ENCODE measurements around the gene RYR2. TPM values are rescaled to one million over a fixed set of nuclear protein-coding genes. Genes with fewer than 3 reads are reported as not detected.
"Not testable (repeated sequence)": the region's sequence is repeated elsewhere in the genome, so short reads cannot be mapped to it uniquely, and the experiment has no call there.

Gene RYR2
- total RNA-seq, 1 experiment from 2014 or later: 1.0 TPM

GRCh38 chr1:237269938-237270337, 228.0 kb downstream of the RYR2 start:
- in situ Hi-C loops (cut with HindIII; ENCODE audit: low pct_unique_long_range_greater_than_20kb, low sequenced_read_pairs): no loop called here
- no peak for DNase-seq (ENCODE audit: low read depth)

GRCh38 chr1:237270353-237270752, 228.4 kb downstream of the RYR2 start:
- in situ Hi-C loops (cut with HindIII; ENCODE audit: low pct_unique_long_range_greater_than_20kb, low sequenced_read_pairs): no loop called here
- DNase-seq (ENCODE audit: low read depth): no peak

GRCh38 chr1:237277994-237278393, 236.0 kb downstream of the RYR2 start:
- in situ Hi-C loops (cut with HindIII; ENCODE audit: low pct_unique_long_range_greater_than_20kb, low sequenced_read_pairs): not testable (repeated sequence)

GRCh38 chr1:237279629-237280028, 237.6 kb downstream of the RYR2 start:
- DNase-seq (ENCODE audit: low read depth): no peak
- in situ Hi-C loops (cut with HindIII; ENCODE audit: low pct_unique_long_range_greater_than_20kb, low sequenced_read_pairs): no loop called here

More at GRCh38 chr1:237277994-237278393, 236.0 kb downstream of the RYR2 start:
- DNase-seq (ENCODE audit: low read depth): not testable (repeated sequence)

GRCh38 chr1:237281481-237281880, 239.5 kb downstream of the RYR2 start:
- DNase-seq (ENCODE audit: low read depth): no peak
- in situ Hi-C loops (cut with HindIII; ENCODE audit: low pct_unique_long_range_greater_than_20kb, low sequenced_read_pairs): no loop called here

GRCh38 chr1:237282208-237282783, 240.3 kb downstream of the RYR2 start:
- in situ Hi-C loops (cut with HindIII; ENCODE audit: low pct_unique_long_range_greater_than_20kb, low sequenced_read_pairs): no loop called here
- DNase-seq (ENCODE audit: low read depth): no peak

GRCh38 chr1:237287876-237288521, 246.0 kb downstream of the RYR2 start:
- in situ Hi-C loops (cut with HindIII; ENCODE audit: low pct_unique_long_range_greater_than_20kb, low sequenced_read_pairs): no loop called here
- no peak for DNase-seq (ENCODE audit: low read depth)

- no peak for DNase-seq (ENCODE audit: low read depth)
- in situ Hi-C loops (cut with HindIII; ENCODE audit: low pct_unique_long_range_greater_than_20kb, low sequenced_read_pairs): no loop called here
Observed at GRCh38 chr1:237293804-237294203, 251.8 kb downstream of the RYR2 start.

GRCh38 chr1:237296861-237297260, 254.9 kb downstream of the RYR2 start:
- no peak for DNase-seq (ENCODE audit: low read depth)
- in situ Hi-C loops (cut with HindIII; ENCODE audit: low pct_unique_long_range_greater_than_20kb, low sequenced_read_pairs): no loop called here

GRCh38 chr1:237300642-237301041, 258.7 kb downstream of the RYR2 start:
- in situ Hi-C loops (cut with HindIII; ENCODE audit: low pct_unique_long_range_greater_than_20kb, low sequenced_read_pairs): no loop called here
- no peak for DNase-seq (ENCODE audit: low read depth)

GRCh38 chr1:237303929-237304328, 261.9 kb downstream of the RYR2 start:
- no peak for DNase-seq (ENCODE audit: low read depth)
- in situ Hi-C loops (cut with HindIII; ENCODE audit: low pct_unique_long_range_greater_than_20kb, low sequenced_read_pairs): no loop called here

- in situ Hi-C loops (cut with HindIII; ENCODE audit: low pct_unique_long_range_greater_than_20kb, low sequenced_read_pairs): no loop called here
- DNase-seq (ENCODE audit: low read depth): no peak
Observed at GRCh38 chr1:237306726-237307125, 264.7 kb downstream of the RYR2 start.

GRCh38 chr1:237309595-237310118, 267.7 kb downstream of the RYR2 start:
- DNase-seq (ENCODE audit: low read depth): no peak
- in situ Hi-C loops (cut with HindIII; ENCODE audit: low pct_unique_long_range_greater_than_20kb, low sequenced_read_pairs): no loop called here

GRCh38 chr1:237316352-237316751, 274.4 kb downstream of the RYR2 start:
- in situ Hi-C loops (cut with HindIII; ENCODE audit: low pct_unique_long_range_greater_than_20kb, low sequenced_read_pairs): no loop called here
- no peak for DNase-seq (ENCODE audit: low read depth)

- DNase-seq (ENCODE audit: low read depth): no peak
- in situ Hi-C loops (cut with HindIII; ENCODE audit: low pct_unique_long_range_greater_than_20kb, low sequenced_read_pairs): no loop called here
Observed at GRCh38 chr1:237318748-237319147, 276.8 kb downstream of the RYR2 start.

- in situ Hi-C loops (cut with HindIII; ENCODE audit: low pct_unique_long_range_greater_than_20kb, low sequenced_read_pairs): no loop called here
- DNase-seq (ENCODE audit: low read depth): no peak
Observed at GRCh38 chr1:237320890-237321289, 278.9 kb downstream of the RYR2 start.

- in situ Hi-C loops (cut with HindIII; ENCODE audit: low pct_unique_long_range_greater_than_20kb, low sequenced_read_pairs): no loop called here
- DNase-seq (ENCODE audit: low read depth): no peak
Observed at GRCh38 chr1:237324226-237324625, 282.2 kb downstream of the RYR2 start.

GRCh38 chr1:237327061-237327460, 285.1 kb downstream of the RYR2 start:
- in situ Hi-C loops (cut with HindIII; ENCODE audit: low pct_unique_long_range_greater_than_20kb, low sequenced_read_pairs): no loop called here
- DNase-seq (ENCODE audit: low read depth): no peak

GRCh38 chr1:237340892-237341291, 298.9 kb downstream of the RYR2 start:
- in situ Hi-C loops (cut with HindIII; ENCODE audit: low pct_unique_long_range_greater_than_20kb, low sequenced_read_pairs): no loop called here
- no peak for DNase-seq (ENCODE audit: low read depth)

GRCh38 chr1:237341391-237341790, 299.4 kb downstream of the RYR2 start:
- no peak for DNase-seq (ENCODE audit: low read depth)

More at GRCh38 chr1:237341391-237341790, 299.4 kb downstream of the RYR2 start:
- in situ Hi-C loops (cut with HindIII; ENCODE audit: low pct_unique_long_range_greater_than_20kb, low sequenced_read_pairs): no loop called here
